Measurements from ENCODE around the gene CA7.

The CA7 gene

GRCh38 chr16:66899945-66900710, 55.9 kb downstream of the CA7 start:
- peak in 1 of 2 experiments; percentile 60 for DNase-seq (ENCODE audit: low spot score in 2 of 2)
- no peaks in the 10 kb centered on the region for H3K27me3 ChIP-seq (ENCODE audit: low read depth)
- H3K4me3 ChIP-seq, result no peak overlapping the region
- no peaks in the 10 kb centered on the region for H3K9me3 ChIP-seq
- no peaks in the 10 kb centered on the region for H3K36me3 ChIP-seq (replicated peaks)
- in situ Hi-C loops (cut with MboI; ENCODE audit: low sequenced_read_pairs), result no loop called here
- H3K4me1 ChIP-seq, result peaks cover 7% of the 10 kb centered on the region

DNA sequence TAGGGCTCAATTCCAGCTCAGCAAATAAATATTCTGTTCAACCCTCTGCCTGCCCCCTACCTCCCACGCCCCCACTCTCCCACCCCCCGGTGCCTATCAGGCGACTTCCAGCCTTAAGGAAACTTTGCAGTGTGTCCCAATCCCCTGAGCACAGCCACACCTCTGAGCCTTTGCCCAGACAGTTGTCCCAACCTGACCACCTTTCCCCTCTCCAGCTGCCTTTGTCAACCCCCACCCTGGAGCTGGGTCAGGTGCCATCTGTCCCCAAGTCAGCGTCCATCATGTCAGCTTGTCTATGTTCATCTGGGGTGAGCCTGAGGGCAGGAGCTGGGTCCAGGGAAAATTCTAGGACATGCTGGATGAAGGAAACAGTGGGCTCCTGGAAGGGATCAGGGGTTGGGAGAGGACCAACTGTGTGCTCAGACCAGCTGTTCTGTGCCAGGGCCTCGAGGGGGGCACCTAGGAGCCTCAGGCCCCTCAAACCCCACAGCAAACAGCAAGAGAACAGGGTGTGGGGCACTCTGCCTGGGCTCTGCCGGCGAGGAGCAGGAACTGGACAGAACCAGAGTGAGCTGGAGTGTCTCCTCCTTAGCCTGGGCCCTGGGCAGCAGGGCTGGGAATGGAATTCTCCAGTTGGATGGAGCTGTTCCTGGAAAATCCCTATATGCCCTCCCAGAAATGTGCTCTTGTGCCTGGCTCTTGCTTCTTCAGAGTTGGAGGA, 56.7 kb downstream of the CA7 start:
- no peaks in the 10 kb centered on the region for H3K9me3 ChIP-seq
- H3K36me3 ChIP-seq (replicated peaks), result no peaks in the 10 kb centered on the region
- peaks cover 14% of the 10 kb centered on the region for H3K4me1 ChIP-seq
- no peak for DNase-seq (ENCODE audit: low spot score in 2 of 2)
- in situ Hi-C loops (cut with MboI; ENCODE audit: low sequenced_read_pairs), result no loop called here
- H3K4me3 ChIP-seq, result no peak overlapping the region
- no peaks in the 10 kb centered on the region for H3K27me3 ChIP-seq (ENCODE audit: low read depth)

- H3K9me3 ChIP-seq, result no peaks in the 10 kb centered on the region
- in situ Hi-C loops (cut with MboI; ENCODE audit: low sequenced_read_pairs), result no loop called here
- no peak for DNase-seq (ENCODE audit: low spot score in 2 of 2)
- no peak overlapping the region for H3K4me3 ChIP-seq
- H3K36me3 ChIP-seq (replicated peaks), result no peaks in the 10 kb centered on the region
- H3K27me3 ChIP-seq (ENCODE audit: low read depth), result no peaks in the 10 kb centered on the region
- peaks cover 12% of the 10 kb centered on the region for H3K4me1 ChIP-seq
Measured at GRCh38 chr16:66901626-66902025, 57.4 kb downstream of the CA7 start.

DNA sequence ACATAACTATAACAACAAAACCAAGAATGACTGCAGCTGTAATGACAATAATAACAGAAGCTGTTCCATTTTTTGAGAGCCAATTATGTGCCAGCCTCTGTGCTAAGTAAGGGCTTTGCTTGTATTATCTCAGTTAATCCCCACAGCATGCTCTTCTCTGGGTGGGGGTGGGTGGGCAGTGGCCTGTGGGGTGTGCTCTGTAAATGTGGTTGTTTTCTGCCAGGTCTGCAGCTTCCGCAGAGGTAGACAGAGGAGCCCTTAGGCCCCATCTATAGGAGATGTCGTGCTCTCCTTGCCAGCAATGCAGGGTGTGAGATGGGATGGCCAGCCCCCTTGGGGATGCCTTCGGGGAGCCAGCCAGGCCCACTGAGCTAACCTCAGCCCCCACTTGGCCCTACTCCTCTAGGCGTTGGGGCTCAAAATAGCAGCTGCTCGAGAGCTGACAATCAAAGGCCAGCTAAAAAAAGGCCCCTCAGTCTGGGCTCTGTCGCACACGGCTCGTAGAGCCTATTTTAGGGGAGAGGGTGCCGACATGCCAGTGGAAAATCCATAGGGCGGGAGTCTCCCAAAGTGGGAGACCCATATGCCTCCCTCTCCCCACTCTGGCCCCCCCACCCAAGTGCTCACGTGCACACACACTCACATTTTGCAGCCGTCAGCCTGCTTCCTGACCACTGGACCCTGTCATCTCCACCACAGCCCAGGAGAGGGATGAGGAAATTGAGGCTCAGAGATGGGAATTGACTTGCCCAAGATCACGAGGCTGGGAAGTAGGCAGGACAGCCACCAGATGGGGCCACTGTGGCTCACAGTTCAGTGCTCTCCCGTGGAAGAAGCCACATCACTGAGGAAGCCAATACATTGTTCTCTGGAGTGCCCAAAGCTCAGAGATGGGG, 58.7 kb downstream of the CA7 start:
- Histone ChIP-seq H3K27me3 (ENCODE audit: low read depth) (no peaks in the 10 kb centered on the region), H3K4me1 (peaks cover 10% of the 10 kb centered on the region), H3K36me3 (replicated peaks) (no peaks in the 10 kb centered on the region), H3K4me3 (no peak overlapping the region), H3K9me3 (no peaks in the 10 kb centered on the region)
- no peak for DNase-seq (ENCODE audit: low spot score in 2 of 2)
- in situ Hi-C loops (cut with MboI; ENCODE audit: low sequenced_read_pairs), result no loop called here
